Measurements from ENCODE around the gene PRAF2. TPM values are rescaled to one million over a fixed set of nuclear protein-coding genes. Genes with fewer than 3 reads are reported as not detected.

Gene PRAF2
- total and polyA plus RNA-seq, 9 of the 15 experiments (the other 6 are each of a cell fraction or from before 2014, with no cell fraction given) = 0.24 to 5.7 (median 2.0) TPM

GRCh38 chrX:49043220-49043986 is 30.4 kb downstream of the PRAF2 start, which contains the start of gene TFE3 (continued):
- TF ChIP-seq DEAF1 (CRISPR knock-in tag; IDR thresholded peaks at IDR 0.05) (no peak; the same call in 1 of the 2 replicates), TCF3 (CRISPR knock-in tag; IDR thresholded peaks at IDR 0.05) (0 out of 2 replicates have a peak, but pooled peaks have one; percentile 18), NCOA4 (IDR thresholded peaks at IDR 0.05; ENCODE audit: partially characterized antibody) (no peak), SRSF3 (IDR thresholded peaks at IDR 0.05; ENCODE audit: insufficient read depth, low read length) (no peak), ELF1 (tag; IDR thresholded peaks at IDR 0.05) (no peak), ZNF449 (CRISPR knock-in tag; IDR thresholded peaks at IDR 0.05) (no peak), ZNF592 (IDR thresholded peaks at IDR 0.05) (no peak), CTBP1 (IDR thresholded peaks at IDR 0.05; ENCODE audit: borderline replicate concordance) (peak; percentile 20; the same call in 1 of the 2 replicates), RFX1 (IDR thresholded peaks at IDR 0.05) (no peak), BRD9 (IDR thresholded peaks at IDR 0.05; ENCODE audit: low read depth, partially characterized antibody) (no peak), RBFOX2 (IDR thresholded peaks at IDR 0.05; ENCODE audit: low read depth, low read length) (peak; percentile 58; the same call in 1 of the 2 replicates), ZNF780A (CRISPR knock-in tag; IDR thresholded peaks at IDR 0.05) (no peak), POU5F1 (IDR thresholded peaks at IDR 0.05; ENCODE audit: borderline replicate concordance, low read depth, low read length, partially characterized antibody) (no peak), FOXK1 (CRISPR knock-in tag; IDR thresholded peaks at IDR 0.05; ENCODE audit: borderline replicate concordance) (no peak), BRCA1 (IDR thresholded peaks at IDR 0.05) (no peak), BRCA1 (CRISPR knock-in tag; IDR thresholded peaks at IDR 0.05) (no peak), ZNF696 (CRISPR knock-in tag; conservative IDR thresholded peaks at IDR 0.05) (no peak), KAT7 (CRISPR knock-in tag; IDR thresholded peaks at IDR 0.05; ENCODE audit: borderline replicate concordance) (0 out of 2 replicates have a peak, but pooled peaks have one; percentile 1), HNRNPH1 (optimal IDR thresholded peaks at IDR 0.05; ENCODE audit: low read depth, low read length) (no peak), MIER1 (IDR thresholded peaks at IDR 0.05; ENCODE audit: low read depth) (no peak), ZBTB1 (CRISPR knock-in tag; IDR thresholded peaks at IDR 0.05; ENCODE audit: borderline replicate concordance, low read depth) (no peak), XRCC4 (IDR thresholded peaks at IDR 0.05; ENCODE audit: extremely low read depth, insufficient read depth, insufficient read length) (no peak)
